H9 (cell line): ENCODE measurements around the gene SH3GL3. TPM values are rescaled to one million over a fixed set of nuclear protein-coding genes. Genes with fewer than 3 reads are reported as not detected.

Experiments used
- DNase-seq: peaks from one replicate; pipeline ENCODE4 v3.0.0-alpha.2; 2017
- H2AFZ ChIP-seq: one replicate; pipeline ENCODE4 v1.6.1; 2013; ENCODE audit warnings: mild to moderate bottlenecking, low read length, control low read depth, moderate library complexity
- H2AK5ac ChIP-seq: 2 replicates; pipeline ENCODE4 v1.6.1; 2013; ENCODE audit warnings: low read length, control low read depth, mixed read lengths; ENCODE audit not compliant: insufficient read length
- H2BK120ac ChIP-seq: one replicate; pipeline ENCODE4 v1.6.1; 2013; ENCODE audit warnings: low read depth, mild to moderate bottlenecking, low read length, control low read depth, inconsistent platforms; ENCODE audit not compliant: poor library complexity, severe bottlenecking
- H2BK12ac ChIP-seq: 2 replicates; pipeline ENCODE4 v1.6.1; 2013; ENCODE audit warnings: low read length, control low read depth, mixed read lengths, low read depth; ENCODE audit not compliant: insufficient read length
- H2BK15ac ChIP-seq: 2 replicates; pipeline ENCODE4 v1.6.1; 2013; ENCODE audit warnings: low read depth, low read length, control low read depth
- H2BK20ac ChIP-seq: one replicate; pipeline ENCODE4 v1.6.1; 2013; ENCODE audit warnings: low read depth, mild to moderate bottlenecking, low read length, control low read depth, inconsistent platforms; ENCODE audit not compliant: poor library complexity, severe bottlenecking
- H2BK5ac ChIP-seq: 2 replicates; pipeline ENCODE4 v1.6.1; 2013; ENCODE audit warnings: low read length, control low read depth, mixed read lengths; ENCODE audit not compliant: insufficient read length
- H3K14ac ChIP-seq: 2 replicates; pipeline ENCODE4 v1.6.1; 2013; ENCODE audit warnings: low read length, control low read depth; ENCODE audit not compliant: insufficient read depth
- H3K18ac ChIP-seq: 2 replicates; pipeline ENCODE4 v1.6.1; 2013; ENCODE audit warnings: low read depth, mild to moderate bottlenecking, mixed read lengths, low read length, control low read depth; ENCODE audit not compliant: insufficient read length
- H3K23ac ChIP-seq: 2 replicates; pipeline ENCODE4 v1.6.1; 2013; ENCODE audit warnings: low read length, control low read depth, mixed read lengths, low read depth; ENCODE audit not compliant: insufficient read length
- H3K23me2 ChIP-seq: 2 replicates; pipeline ENCODE4 v1.6.1; 2013; ENCODE audit warnings: low read depth, mild to moderate bottlenecking, mixed read lengths, low read length, control low read depth; ENCODE audit not compliant: insufficient read length, poor library complexity, severe bottlenecking
- H3K27ac ChIP-seq: 2 replicates; pipeline ENCODE4 v1.5.1; 2013; ENCODE audit warnings: low read length, control low read depth, mixed read lengths, low read depth; ENCODE audit not compliant: insufficient read length
- H3K27me3 ChIP-seq: 2 replicates; pipeline ENCODE4 v1.6.1; 2013; ENCODE audit warnings: low read length, control low read depth, inconsistent platforms; ENCODE audit not compliant: insufficient read depth
- H3K4ac ChIP-seq: 2 replicates; pipeline ENCODE4 v1.6.1; 2013; ENCODE audit warnings: low read depth, mild to moderate bottlenecking, control low read depth, inconsistent platforms, low read length, moderate library complexity
- H3K4me1 ChIP-seq: 2 replicates; pipeline ENCODE4 v1.6.1; 2013; ENCODE audit warnings: low read length, control low read depth, inconsistent platforms; ENCODE audit not compliant: insufficient read depth
- H3K4me2 ChIP-seq: 2 replicates; pipeline ENCODE4 v1.6.1; 2013; ENCODE audit warnings: low read length, control low read depth, mixed read lengths; ENCODE audit not compliant: insufficient read length, insufficient read depth
- H3K56ac ChIP-seq: 2 replicates; pipeline ENCODE4 v1.6.1; 2013; ENCODE audit warnings: low read depth, mild to moderate bottlenecking, mixed read lengths, low read length, control low read depth; ENCODE audit not compliant: insufficient read length
- H3K79me1 ChIP-seq: 2 replicates; pipeline ENCODE4 v1.6.1; 2013; ENCODE audit warnings: low read depth, mild to moderate bottlenecking, moderate library complexity, low read length, control low read depth, inconsistent platforms; ENCODE audit not compliant: insufficient read depth, poor library complexity, severe bottlenecking
- H3K79me2 ChIP-seq: 2 replicates; pipeline ENCODE4 v1.6.1; 2013; ENCODE audit warnings: low read length, control low read depth, inconsistent platforms; ENCODE audit not compliant: insufficient read depth
- H3K9ac ChIP-seq: 2 replicates; pipeline ENCODE4 v1.6.1; 2013; ENCODE audit warnings: low read length, control low read depth, mixed read lengths; ENCODE audit not compliant: insufficient read length; ENCODE audit errors: extremely low read depth
- H3K9me3 ChIP-seq: one replicate; pipeline ENCODE4 v1.6.1; 2013; ENCODE audit warnings: low read depth, low read length, inconsistent platforms; ENCODE audit not compliant: control insufficient read depth
- H3T11ph ChIP-seq: one replicate; pipeline ENCODE4 v1.6.1; 2013; ENCODE audit warnings: mild to moderate bottlenecking, low read length, control low read depth, inconsistent platforms
- H4K20me1 ChIP-seq: one replicate; pipeline ENCODE4 v1.6.1; 2013; ENCODE audit not compliant: control insufficient read depth, insufficient read length, insufficient read depth
- H4K5ac ChIP-seq: 2 replicates; pipeline ENCODE4 v1.6.1; 2013; ENCODE audit warnings: low read depth, mild to moderate bottlenecking, mixed read lengths, low read length, control low read depth; ENCODE audit not compliant: insufficient read length
- H4K8ac ChIP-seq: replicated peaks from 2 replicates; pipeline ENCODE4 v1.6.1; 2013; ENCODE audit warnings: low read length, control low read depth, mixed read lengths, low read depth; ENCODE audit not compliant: insufficient read length
- H4K91ac ChIP-seq: 2 replicates; pipeline ENCODE4 v1.6.1; 2013; ENCODE audit warnings: low read depth, mild to moderate bottlenecking, moderate library complexity, mixed read lengths, low read length, control low read depth; ENCODE audit not compliant: insufficient read length
- H3K27ac Mint-ChIP-seq, 3 experiments: 2 replicates in 2 of 3; 3 replicates in 1 of 3; pipeline ENCODE4 v1.8.0; 2020 to 2021; ENCODE audit warnings: mixed read lengths in 3 of 3, mild to moderate bottlenecking in 1 of 3, moderate library complexity in 1 of 3
- H3K27me3 Mint-ChIP-seq: 2 replicates; pipeline ENCODE4 v1.8.0; 2021; ENCODE audit warnings: low read depth, mild to moderate bottlenecking, moderate library complexity, mixed read lengths
- H3K36me3 Mint-ChIP-seq, 3 experiments: 2 replicates in 2 of 3; 3 replicates in 1 of 3; pipeline ENCODE4 v1.8.0; 2020 to 2021; ENCODE audit warnings: low read depth in 3 of 3, mixed read lengths in 3 of 3; ENCODE audit not compliant: insufficient read depth in 1 of 3
- H3K4me1 Mint-ChIP-seq, 2 experiments: 2 replicates each; pipeline ENCODE4 v1.8.0; 2020; ENCODE audit warnings: mixed read lengths in 2 of 2
- H3K4me3 Mint-ChIP-seq, 2 experiments: 2 replicates in 1 of 2; 3 replicates in 1 of 2; pipeline ENCODE4 v1.8.0; 2020 to 2021; ENCODE audit warnings: mild to moderate bottlenecking in 2 of 2, mixed read lengths in 2 of 2, moderate library complexity in 1 of 2
- H3K9me3 Mint-ChIP-seq, 2 experiments: 2 replicates in 1 of 2; 3 replicates in 1 of 2; pipeline ENCODE4 v1.8.0; 2020; ENCODE audit warnings: mild to moderate bottlenecking in 2 of 2, mixed read lengths in 2 of 2, moderate library complexity in 1 of 2
- CTCF ChIP-seq: fragments of 200-600 bp; sonication (generic); conservative IDR thresholded peaks from 3 replicates; pipeline ENCODE4 v1.8.0; 2021; ENCODE audit warnings: antibody characterized with exemption, mild to moderate bottlenecking
- WGBS: extraction: QIAGEN DNeasy Blood & Tissue Kit; methylation state at CpG from one replicate; pipeline ENCODE4 v1.1.7; 2013; ENCODE audit warnings: missing lambda C conversion rate, low lambda C conversion rate, mixed read lengths; ENCODE audit not compliant: insufficient read length; ENCODE audit errors: extremely low coverage; 5-methylcytosine and 5-hydroxymethylcytosine counted together
- total RNA-seq: library from RNA; stranded (reverse); gene quantifications from 2 replicates; pipeline ENCODE4 v1.2.1, GENCODE V29; 2021

Gene SH3GL3
- total RNA-seq, 1 experiment from 2014 or later, result 11.2 TPM

GRCh38 chr15:83537606-83538005 lies 90.5 kb downstream of the SH3GL3 start:
- 100% methylated on average over 1 of the region's 2 CpGs for WGBS
- H3K4me3 Mint-ChIP-seq, result no peak overlapping the region

More at GRCh38 chr15:83537606-83538005, 90.5 kb downstream of the SH3GL3 start:
- Histone ChIP-seq H3K27me3 (no peaks in the 10 kb centered on the region), H2BK12ac (no peak overlapping the region), H2BK20ac (no peak overlapping the region), H3K79me1 (no peaks in the 10 kb centered on the region), H3K18ac (no peak overlapping the region), H3K23me2 (no peaks in the 10 kb centered on the region), H3K23ac (no peak overlapping the region), H3T11ph (no peak overlapping the region), H2BK120ac (no peak overlapping the region), H3K27ac (no peak overlapping the region), H4K5ac (no peak overlapping the region), H4K20me1 (no peaks in the 10 kb centered on the region), H3K4me1 (peaks cover 9% of the 10 kb centered on the region; the same call in 1 of the 2 replicates), H3K14ac (no peak overlapping the region), H2BK15ac (no peak overlapping the region), H3K79me2 (no peaks in the 10 kb centered on the region), H3K9ac (no peak overlapping the region), H3K56ac (no peak overlapping the region), H4K91ac (no peak overlapping the region), H4K8ac (no peak overlapping the region), H2AFZ (no peak overlapping the region), H3K4ac (no peak overlapping the region), H2AK5ac (no peak overlapping the region), H3K4me2 (no peak overlapping the region), H3K9me3 (no peaks in the 10 kb centered on the region), H2BK5ac (no peak overlapping the region)
- peaks cover 15 to 18% of the 10 kb centered on the region in 2 experiments for H3K4me1 Mint-ChIP-seq
- H3K9me3 Mint-ChIP-seq, result peaks cover 0 to 3% of the 10 kb centered on the region in 2 experiments; a peak in 2 of 5 replicates
- no peak for DNase-seq
- H3K27me3 Mint-ChIP-seq, result no peaks in the 10 kb centered on the region
- no peaks in the 10 kb centered on the region; a peak in 1 of 7 replicates for H3K36me3 Mint-ChIP-seq
- H3K27ac Mint-ChIP-seq, result no peak overlapping the region
- no peak for TF ChIP-seq CTCF
